ENCODE results near the gene NXPE3.

DNA sequence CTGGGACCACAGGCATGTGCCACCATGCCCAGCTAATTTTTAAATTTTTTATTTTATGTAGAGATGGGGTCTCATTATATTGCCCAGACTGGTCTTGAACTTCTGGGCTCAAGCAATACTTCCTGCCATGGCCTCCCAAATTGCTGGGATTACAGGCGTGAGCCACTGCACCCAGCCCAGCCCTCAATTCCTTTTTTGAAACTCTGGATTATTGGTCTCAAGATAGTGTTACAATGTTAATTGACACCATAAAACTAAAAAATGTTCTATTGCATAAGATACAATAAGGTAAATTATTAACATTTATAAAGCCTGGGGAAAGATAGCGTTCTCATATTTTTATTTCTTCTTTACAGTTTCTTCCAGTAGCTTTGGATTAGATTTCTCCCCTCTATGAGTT, 66.4 kb downstream of the NXPE3 start:
- TF ChIP-seq, protein P1, sequence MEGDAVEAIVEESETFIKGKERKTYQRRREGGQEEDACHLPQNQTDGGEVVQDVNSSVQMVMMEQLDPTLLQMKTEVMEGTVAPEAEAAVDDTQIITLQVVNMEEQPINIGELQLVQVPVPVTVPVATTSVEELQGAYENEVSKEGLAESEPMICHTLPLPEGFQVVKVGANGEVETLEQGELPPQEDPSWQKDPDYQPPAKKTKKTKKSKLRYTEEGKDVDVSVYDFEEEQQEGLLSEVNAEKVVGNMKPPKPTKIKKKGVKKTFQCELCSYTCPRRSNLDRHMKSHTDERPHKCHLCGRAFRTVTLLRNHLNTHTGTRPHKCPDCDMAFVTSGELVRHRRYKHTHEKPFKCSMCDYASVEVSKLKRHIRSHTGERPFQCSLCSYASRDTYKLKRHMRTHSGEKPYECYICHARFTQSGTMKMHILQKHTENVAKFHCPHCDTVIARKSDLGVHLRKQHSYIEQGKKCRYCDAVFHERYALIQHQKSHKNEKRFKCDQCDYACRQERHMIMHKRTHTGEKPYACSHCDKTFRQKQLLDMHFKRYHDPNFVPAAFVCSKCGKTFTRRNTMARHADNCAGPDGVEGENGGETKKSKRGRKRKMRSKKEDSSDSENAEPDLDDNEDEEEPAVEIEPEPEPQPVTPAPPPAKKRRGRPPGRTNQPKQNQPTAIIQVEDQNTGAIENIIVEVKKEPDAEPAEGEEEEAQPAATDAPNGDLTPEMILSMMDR (IDR thresholded peaks at IDR 0.05 in 2 of 3, conservative IDR thresholded peaks at IDR 0.05 in 1 of 3; ENCODE audit: control insufficient read depth in 2 of 3, extremely low read depth in 1 of 3, insufficient read depth in 1 of 3, low read depth in 3 of 3, low read length in 3 of 3) = no peak
- TF ChIP-seq PML (IDR thresholded peaks at IDR 0.05; ENCODE audit: low read length) (no peak), POLR2AphosphoS5 (IDR thresholded peaks at IDR 0.05; ENCODE audit: low read length) (no peak)
